NCI-H1105 treated with DMSO at 0.1 percent for 48 hours (cell line): ENCODE data around the gene CNBD2.
"Not testable (repeated sequence)": the region's sequence is repeated elsewhere in the genome, so short reads cannot be mapped to it uniquely, and the experiment has no call there.

Experiments used
- DNase-seq: peaks from one replicate; lab custom pipeline; 2025; lab: John Stamatoyannopoulos, UW

CNBD2 gene

DNA sequence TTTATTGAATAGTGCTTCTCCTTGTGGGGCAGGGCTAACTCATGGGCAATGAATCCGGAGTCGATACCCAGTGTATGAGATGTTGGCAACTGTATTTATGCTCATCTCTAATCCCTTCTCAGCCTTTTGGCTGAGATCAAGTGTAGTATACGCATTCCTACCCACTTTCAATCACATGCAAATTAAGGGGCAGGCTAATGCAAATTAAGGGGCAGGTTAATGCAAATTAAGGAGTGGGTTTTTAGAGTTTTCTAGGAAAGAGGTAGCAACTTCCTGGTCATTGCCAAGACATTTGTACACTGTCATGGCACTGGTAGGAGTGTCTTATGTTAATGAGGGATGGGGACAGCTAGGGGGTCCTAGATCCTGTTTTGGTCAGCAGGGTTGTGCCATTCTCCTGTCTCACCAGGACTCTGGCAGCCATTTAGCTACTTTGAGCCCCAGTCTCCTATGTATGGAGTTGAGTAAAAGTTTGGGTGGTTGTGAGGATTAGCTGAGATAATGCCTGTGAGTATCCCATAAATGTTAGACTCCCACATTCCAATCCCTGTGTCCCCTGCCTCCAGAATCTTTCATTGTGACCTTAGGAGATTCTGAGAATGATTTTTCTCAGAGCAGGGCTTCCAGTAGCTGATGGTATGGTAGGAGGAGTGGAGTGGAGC lies at the start of gene CNBD2:
CNBD2 (plus strand) TSS at position 612 of the 662 bp plus-strand sequence. CDS start 173 bp downstream, outside the sequence.
- DNase-seq = no peak

DNA sequence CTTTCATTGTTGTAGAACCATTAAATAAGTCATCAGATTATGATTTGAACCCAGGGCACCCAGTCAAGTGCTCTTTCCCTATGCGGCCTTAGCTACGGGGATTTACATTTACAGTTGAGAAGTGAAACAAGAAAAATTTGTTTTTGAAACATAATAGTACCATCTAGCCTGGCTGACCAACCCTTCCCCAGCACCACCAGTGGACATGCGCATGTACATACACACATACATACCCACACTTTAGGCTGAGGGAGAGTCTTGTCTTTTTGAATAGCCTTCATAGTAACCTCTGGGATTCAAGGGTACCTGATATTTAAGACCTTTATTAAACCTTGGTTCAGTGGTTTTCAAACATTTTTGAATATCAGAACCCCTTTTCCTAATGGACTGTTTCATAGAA lies 47.9 kb upstream of the CNBD2 start:
- DNase-seq = no peak

DNA sequence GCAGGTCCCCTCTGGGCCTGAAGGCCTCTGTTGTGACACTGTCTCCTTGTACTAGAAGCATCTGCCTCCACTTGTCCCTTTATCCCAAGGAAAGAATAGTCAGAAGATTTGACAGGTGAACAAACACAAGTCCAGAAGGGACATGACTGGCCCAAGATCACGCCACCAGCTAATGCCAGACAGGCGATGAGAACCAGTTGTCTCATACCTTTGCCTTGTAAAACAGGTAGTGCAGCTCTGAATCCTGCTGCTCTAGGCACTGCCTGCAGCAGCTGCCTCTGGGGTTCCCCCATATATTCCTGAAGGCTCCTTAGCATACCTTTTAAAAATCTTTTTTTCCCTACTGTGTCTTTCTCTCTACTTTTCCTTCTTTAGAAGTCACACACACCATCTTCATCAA lies 39.1 kb upstream of the CNBD2 start:
- DNase-seq = no peak

DNA sequence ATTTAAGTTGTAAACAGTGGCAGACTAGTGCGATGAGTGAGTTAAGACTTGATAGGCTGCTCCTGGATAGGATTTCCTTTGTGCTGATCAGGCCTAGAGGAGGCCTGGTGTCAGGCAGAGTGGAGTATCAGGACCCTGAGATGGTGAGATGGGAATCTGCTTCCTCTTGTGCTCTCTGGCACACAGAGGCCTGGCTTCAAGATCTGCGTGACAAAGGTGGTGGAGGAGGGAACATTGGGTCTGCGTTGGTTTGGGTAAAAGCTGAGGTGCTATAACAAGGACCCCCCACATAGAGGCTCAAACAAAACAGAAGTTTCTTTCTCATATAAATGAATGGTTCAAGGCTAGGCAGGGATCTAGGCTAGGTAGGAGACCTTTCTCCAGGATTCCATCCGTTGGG lies 34.3 kb upstream of the CNBD2 start:
- DNase-seq = no peak

DNA sequence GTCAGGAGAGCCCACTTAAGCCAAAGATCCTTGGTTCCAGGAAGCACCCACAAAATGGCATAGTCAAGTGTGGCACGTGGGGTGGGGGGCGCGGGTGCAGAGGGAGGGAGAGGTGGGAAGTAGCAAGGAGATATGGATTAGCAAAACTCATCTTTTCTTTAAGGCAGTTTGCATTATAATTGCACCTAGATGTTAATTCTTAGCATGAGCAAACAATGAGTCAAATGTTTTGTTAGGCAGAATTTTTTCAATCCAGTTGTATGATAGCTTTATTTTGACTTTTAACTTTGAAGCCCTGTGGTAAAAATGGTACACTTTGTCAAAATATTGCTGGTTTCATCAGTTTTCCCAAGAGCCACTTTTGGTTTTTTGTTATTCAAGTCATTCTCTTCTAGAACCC lies 29.1 kb upstream of the CNBD2 start:
- DNase-seq = no peak

DNA sequence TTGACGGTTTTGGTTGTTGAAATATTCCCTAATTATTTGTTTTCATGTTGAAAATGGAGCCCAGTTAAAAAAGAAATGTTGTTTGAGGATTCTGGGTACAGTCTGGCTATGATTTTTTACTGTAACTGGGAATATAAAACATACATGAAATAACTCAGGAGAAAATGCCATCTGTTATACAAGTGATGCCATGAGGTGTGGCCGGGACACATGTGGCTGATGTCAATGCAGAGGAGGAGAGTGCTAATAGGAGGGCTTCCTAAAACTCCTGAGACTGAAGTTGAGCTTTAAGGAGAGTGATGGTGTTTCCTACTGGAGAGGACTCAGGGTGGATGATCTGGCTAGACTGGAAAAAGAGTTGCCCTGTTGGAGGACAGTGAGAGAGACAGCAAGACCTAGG lies 26.8 kb upstream of the CNBD2 start:
- no peak for DNase-seq

DNA sequence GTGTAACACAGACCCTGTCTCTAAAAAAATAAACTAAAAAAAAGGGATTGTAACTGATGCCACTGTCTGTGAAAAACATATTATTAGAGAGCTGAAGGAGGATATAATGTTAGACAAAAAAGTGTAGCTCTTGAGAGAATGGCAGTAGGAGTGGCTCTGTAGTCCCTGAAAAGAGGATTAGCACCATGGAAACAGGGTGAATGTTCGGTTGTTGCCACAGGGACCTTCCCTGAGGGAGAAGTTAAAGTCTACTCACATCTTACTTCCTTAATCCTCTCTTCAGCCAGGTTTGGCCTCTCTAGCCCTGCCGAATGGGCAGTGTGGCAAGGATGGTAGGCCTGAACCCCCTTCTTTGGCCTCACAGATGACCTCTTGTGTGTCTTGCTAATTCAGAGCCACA lies 26.1 kb upstream of the CNBD2 start:
- no peak for DNase-seq

DNA sequence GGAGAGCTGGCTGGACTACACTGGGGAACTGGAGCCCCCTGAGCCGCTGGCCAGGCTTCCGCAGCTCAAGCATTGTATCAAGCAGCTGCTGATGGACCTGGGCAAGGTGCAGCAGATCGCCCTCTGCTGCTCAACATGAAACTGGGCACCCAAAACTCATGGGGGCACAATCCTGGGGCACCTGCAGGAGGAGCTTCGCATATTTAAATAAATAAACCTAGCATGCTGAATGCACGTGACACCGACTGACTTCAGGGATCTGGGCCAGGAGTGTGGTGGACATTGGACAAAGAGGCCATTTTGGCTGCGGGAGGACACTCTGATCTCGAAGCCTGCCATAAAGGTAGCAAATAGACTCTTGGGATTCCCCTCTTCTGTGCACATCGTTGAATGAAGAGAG lies 20.9 kb upstream of the CNBD2 start:
- peak; percentile 11 for DNase-seq

DNA sequence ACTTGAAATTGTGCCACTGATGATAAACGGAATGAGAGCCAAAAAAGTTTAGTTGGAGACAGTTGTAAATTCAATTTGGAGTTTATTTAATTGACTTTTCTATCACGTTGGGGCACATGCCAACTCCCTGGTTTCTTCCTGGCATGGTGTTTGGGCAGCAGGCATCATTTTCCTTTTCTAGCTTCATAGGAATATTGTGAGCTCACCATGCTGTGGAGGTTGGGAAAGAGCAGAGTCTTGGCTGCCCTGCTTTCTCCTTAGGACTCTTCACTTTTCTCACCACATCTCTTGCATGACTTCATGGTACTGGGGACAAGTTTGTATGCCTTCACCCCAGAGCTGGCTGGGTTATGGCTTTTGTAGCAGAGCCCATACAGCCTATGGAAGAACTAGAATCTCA lies 20.5 kb upstream of the CNBD2 start:
- DNase-seq = no peak

DNA sequence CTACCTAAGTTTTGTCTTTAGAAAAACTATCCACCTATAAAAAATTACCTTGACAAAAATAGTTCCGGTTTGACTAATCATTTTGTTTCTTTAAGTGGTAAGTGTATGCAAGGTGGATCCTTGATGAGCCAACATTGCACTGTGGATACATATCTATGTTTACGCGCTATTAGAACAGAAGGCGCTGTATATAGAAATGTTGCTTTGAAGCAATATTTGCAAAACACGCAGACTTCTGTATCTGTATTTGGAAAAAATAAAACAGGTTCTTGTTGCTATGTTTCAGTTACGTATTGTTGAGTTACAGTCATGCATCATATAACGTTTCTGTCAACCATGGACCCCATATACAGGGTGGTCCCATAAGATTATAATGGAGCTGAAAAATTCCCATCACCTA lies 18.3 kb upstream of the CNBD2 start:
- no peak for DNase-seq

DNA sequence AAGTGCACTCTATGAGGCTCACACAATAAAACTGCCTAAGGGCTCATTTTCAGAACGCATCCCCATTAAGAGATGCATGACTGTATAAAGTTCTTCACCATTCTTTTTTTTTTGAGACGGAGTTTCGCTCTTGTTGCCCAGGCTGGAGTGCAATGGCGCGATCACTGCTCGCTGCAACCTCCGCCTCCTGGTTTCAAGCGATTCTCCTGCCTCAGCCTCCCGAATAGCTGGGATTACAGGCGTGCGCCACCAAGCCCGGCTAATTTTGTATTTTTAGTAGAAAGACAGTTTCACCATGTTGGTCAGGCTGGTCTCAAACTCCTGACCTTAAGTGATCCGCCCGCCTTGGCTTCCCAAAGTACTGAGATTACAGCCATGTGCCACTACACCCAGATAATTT lies 16.3 kb upstream of the CNBD2 start:
- not testable (repeated sequence) for DNase-seq

DNA sequence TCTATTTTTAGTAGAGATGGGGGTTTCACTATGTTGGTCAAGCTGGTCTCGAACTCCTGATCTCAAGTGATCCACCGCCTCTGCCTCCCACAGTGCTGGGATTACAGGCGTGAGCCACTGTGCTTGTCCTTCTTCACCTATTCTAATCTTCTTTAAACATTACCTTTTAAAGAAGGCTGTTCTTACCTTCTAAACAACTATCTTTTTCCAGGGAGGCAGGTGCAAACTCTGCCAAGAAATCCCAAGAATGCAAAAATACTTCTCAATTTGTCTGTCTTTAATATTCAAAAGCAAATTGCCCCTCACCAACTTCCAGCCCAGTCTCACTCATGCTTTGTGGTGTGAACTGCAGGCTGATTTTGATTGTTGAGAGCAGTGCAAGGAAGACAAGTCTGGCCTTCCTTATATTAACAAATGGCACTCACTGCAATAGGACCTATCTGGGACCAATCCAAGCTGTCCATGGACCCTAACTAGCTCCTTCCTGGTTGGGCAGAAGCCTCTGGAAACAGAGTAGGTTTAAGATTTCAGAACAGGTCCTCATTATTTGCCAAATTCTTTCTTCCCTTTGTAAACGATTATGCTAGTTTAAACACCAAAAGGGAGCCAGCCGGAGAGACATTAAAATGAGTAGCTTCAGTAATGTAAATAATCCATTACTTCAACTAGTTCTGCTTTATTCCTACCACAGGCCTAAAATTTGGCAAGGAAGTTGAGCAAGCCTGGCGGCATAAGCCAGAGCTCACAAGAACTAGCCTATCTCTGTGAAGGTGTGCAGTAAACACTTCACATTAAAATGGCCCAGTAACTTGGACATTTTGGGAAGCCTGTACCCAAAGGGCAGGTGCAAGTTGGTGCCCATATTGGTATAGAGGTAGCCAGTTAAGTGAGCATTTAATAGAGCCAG lies 15.7 kb upstream of the CNBD2 start:
- DNase-seq = peak; percentile 2

DNA sequence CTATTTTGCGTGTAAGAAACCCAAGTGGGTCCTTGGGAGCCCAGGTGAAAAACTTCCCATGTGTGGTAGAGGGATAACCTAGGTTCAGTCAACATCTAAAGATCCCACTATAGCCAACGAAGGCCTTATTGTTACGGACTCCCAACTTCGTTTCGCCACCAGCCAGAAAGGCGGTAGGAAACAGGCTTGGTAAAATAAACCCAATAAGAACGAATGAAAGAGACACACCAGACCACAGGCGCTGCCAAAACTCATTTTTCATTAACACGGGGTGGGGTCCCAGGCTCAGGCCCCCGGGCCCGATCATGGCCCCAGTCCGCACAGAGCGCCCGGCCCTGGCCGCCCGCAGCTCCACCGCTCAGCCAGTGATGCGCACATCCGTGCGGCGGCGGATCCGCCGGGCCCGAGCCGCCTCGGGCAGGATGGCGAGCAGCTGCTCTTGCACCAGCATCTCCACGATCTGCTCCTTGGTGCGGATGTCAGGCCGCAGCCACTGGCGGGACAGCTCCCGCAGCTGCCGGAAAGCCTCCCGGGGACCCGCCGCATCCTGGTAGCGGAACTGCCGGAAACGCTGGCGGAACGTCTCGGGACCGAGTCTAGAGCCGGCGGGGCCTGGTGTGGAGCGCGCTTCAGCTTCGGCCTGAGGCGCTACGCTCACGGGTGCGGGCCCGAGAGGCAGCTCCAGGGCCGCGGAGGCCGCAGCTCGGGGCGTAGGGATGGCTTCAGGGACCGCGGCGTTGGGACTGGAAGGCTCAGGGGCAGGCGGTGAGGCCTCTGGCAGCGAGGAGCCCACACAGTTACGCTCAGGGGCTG lies 14.8 kb upstream of the CNBD2 start:
- DNase-seq = peak; percentile 4

DNA sequence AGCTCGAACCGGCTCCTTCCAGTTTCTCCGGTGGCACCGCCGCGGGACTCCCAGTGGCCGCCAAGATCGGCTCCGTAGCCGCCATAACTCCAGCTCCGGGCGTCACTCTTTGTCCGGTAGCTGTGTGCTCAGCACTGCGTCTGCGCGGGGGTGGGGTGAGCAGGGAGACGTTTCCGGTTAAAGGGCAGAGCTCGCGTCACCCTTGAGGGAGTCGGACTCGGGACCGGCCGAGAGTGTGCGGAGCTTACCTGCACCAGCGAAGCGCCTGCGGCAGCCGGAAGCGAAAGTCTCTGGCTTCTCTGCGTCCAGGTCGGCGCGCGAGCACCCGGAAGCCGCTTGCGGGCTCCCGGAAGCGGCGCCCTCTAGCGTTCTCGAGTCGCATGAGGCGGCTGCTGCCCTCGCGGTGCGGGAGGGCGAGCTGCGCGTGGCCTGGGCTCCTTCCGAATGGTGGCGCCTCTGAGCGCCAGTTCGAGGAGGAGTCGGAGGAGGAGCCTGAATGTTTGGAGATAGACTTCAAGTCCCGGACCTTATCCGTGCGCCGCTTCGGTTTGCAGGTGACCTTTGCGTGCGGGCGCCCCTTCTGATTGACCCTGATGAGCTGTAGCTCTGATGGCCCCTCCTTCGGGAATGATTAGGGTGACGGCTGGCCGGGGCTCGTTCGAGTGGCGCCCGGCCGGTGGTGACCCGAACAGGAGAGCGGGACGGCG lies 14.0 kb upstream of the CNBD2 start, which contains the start of gene SCAND1:
SCAND1 (minus strand) TSS at position 303 of the 707 bp plus-strand sequence; CDS start at position 85, 218 bp downstream.
- peak; percentile 97 for DNase-seq

DNA sequence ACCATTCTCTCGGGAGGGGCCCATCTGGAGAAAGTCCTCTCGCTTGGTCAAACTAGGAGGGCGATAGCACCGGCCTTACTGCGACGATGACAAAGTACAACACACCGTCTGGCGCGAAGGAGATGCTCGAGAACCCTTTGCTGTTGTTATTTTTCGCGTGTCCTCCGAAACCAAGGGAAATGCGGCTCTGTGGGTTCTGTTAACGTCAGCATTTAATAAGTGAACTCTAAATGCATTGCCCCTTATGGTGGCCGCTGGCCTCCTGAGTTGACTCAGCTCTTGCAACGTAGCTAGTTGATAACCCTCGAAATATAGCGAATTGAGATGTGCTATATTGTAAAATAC lies 13.5 kb upstream of the CNBD2 start:
- DNase-seq = peak; percentile 40

DNA sequence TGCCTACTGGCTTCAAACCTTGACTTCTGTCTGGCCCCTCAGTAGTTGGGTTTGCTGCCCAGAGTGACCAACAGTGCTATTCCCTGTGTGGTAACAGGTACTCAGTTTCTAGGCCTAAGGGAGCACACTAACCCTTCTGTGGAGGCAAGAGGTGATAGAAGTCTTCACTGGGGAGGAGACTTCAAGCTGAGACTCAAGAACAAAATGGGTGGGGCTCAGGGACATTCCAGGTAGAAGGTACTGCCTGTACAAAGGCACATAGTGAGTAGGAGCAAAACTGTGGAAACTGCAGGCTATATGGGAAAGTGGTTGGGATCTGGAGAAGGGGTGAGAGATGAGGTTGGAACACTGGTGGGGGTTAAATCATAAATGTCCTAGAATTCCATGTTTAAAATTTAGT lies 11.8 kb upstream of the CNBD2 start:
- no peak for DNase-seq

DNA sequence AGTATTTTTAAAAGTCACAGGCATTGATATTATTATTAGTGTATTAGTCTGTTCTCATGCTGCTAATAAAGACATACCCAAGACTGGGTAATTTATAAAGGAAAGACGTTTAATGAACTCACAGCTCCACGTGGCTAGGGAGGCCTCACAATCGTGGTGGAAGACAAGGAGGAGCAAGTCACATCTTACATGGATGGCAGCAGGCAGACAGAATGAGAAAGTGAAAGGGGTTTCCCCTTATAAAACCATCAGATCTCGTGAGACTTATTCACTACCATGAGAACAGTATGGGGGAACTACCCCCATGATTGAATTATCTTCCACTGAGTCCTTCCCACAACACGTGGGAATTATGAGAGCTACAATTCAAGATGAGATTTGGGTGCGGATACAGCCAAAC lies 9.1 kb upstream of the CNBD2 start:
- not testable (repeated sequence) for DNase-seq

DNA sequence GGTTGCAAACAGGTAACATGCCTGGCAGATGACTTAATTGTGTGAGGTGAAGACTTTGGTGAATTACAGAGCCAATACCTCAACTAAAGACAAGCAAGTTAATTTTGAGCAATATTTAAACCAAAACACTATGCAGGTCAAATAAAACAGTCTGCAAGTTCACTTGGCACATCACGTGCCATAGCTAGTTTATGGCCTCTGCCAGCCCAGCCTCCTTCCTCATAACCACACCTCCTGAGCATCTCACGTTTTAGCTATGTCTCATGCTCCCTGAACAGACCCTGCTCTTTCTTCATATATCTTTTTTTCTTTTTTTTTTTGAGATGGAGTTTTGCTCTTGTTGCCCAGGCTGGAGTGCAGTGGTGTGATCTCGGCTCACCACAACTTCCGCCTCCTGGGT lies 4.5 kb upstream of the CNBD2 start:
- no peak for DNase-seq

DNA sequence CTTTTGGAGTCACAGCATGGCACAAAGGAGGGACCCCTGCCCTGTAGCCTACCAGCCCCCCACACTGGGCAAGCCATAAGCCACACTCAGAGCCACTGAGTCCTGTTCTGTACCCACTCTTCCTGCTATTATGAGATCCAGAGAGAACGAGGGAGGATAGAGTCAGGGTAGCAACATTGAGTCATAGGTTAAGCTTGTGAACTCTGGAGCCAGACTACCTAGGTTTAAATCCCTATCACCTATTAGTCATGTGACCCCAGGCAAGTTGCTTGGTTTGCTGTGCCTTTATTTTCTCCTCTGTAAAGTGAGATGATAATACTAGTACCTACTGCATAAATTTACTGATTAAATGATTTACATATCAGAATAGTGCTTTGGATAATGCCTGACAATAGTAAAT lies 540 bp downstream of the CNBD2 start:
- no peak for DNase-seq

DNA sequence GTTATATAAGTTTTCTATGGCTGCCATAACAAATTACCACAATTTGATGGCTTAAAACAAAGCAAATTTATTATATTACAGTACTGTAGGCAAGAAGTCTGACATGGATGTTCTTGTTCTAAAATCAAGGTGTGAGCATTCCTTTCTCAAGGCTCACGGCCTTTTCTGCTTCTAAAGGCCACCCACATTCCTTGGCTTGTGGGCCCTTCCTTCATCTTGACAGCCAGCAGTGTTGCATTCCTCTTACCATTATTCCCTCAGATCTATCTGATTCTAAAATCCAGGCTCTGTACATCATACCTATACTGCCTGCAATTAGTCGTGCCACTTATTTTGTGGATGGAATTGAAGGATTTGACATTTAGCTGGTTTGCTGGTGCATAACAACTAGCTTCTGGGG lies 3.6 kb downstream of the CNBD2 start:
- DNase-seq = no peak

DNA sequence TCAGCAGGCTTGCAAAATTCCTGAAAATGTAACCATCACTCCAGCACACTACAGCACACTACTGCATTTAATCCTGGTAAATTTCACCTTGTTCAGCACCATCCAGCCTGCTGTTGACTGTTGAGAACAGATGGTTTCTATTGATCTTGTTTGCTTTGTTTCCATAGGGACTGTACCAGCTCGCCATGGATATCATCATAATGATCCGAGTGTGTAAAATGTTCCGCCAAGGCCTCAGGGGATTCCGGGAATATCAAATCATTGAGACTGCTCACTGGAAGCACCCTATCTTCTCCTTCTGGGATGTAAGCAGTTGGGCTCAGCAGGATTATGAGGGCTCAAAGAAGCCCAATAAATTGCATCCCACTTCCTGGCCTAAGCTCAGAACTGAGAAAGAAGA lies 4.1 kb downstream of the CNBD2 start:
- DNase-seq = no peak

DNA sequence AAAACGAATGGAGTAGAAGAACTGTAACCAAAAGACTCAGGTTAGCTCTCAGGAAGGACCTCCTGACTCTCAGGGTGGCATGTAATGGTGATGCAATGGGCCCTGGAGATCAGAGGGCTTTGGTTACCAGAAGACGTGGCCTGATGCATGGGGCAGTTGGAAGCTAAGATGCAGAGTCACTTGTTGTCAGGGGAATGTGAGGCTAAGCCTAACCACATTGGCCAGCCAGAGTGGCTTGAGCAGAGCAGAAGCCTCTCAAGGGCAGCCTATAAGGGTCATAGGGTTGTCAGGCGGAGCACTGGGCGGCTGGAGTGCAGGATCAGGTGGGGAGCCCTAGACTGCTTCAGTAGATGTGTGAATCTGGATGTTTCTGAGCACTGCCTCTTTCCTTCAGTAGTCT lies 5.9 kb downstream of the CNBD2 start:
- no peak for DNase-seq
